Activated B cell treated with CpG ODN at 0.5 μM for 24 hours (primary cell): Measurements from ENCODE around the gene ARL8A. TPM values are rescaled to one million over a fixed set of nuclear protein-coding genes. Genes with fewer than 3 reads are reported as not detected.

Experiments
- ATAC-seq: fragments of 200-7000 bp; cut with Tn5 transposase; one replicate; pipeline ENCODE4 v1.10.0; 2021; ENCODE audit warnings: low read depth, mild to moderate bottlenecking, moderate library complexity
- CTCF ChIA-PET: fragments of 350-600 bp; sonication (Branson Sonifier 250); formaldehyde crosslinking; loops from one replicate; lab custom pipeline; 2021; ENCODE audit warnings: antibody characterized with exemption; lab: Charles Lee
- POLR2A ChIA-PET: fragments of 350-600 bp; sonication (Branson Sonifier 250); formaldehyde crosslinking; loops from one replicate; lab custom pipeline; 2021; ENCODE audit warnings: antibody characterized with exemption; lab: Charles Lee
- DNase-seq: peaks from one replicate; pipeline ENCODE4 v3.0.0; 2022
- H3K27ac Mint-ChIP-seq: one replicate; pipeline ENCODE4 v1.8.0; 2020; ENCODE audit warnings: mixed read lengths
- H3K27me3 Mint-ChIP-seq: one replicate; pipeline ENCODE4 v1.8.0; 2021; ENCODE audit warnings: mixed read lengths
- H3K36me3 Mint-ChIP-seq: one replicate; pipeline ENCODE4 v1.8.0; 2021; ENCODE audit warnings: low read depth, mixed read lengths
- H3K4me1 Mint-ChIP-seq: one replicate; pipeline ENCODE4 v1.8.0; 2021; ENCODE audit warnings: mixed read lengths
- H3K4me3 Mint-ChIP-seq: one replicate; pipeline ENCODE4 v1.8.0; 2020; ENCODE audit warnings: mild to moderate bottlenecking, mixed read lengths
- H3K9me3 Mint-ChIP-seq: one replicate; pipeline ENCODE4 v1.8.0; 2020; ENCODE audit warnings: mixed read lengths
- intact Hi-C: fragments of 100-400 bp; cut with micrococcal nuclease; formaldehyde crosslinking; loops from one replicate; pipeline ENCODE4 v1.15.1; 2024
- total RNA-seq: library from RNA; stranded (reverse); gene quantifications from 2 replicates; pipeline ENCODE4 v1.2.3, GENCODE V29; 2022
- TF ChIP-seq, protein P1 (sequence below): fragments of 200-600 bp; IDR thresholded peaks from one replicate; pipeline ENCODE4 v1.8.0; 2022; ENCODE audit warnings: antibody characterized with exemption, mild to moderate bottlenecking

The ARL8A gene
- total RNA-seq, 1 donor from 2014 or later: 58.0 TPM

DNA sequence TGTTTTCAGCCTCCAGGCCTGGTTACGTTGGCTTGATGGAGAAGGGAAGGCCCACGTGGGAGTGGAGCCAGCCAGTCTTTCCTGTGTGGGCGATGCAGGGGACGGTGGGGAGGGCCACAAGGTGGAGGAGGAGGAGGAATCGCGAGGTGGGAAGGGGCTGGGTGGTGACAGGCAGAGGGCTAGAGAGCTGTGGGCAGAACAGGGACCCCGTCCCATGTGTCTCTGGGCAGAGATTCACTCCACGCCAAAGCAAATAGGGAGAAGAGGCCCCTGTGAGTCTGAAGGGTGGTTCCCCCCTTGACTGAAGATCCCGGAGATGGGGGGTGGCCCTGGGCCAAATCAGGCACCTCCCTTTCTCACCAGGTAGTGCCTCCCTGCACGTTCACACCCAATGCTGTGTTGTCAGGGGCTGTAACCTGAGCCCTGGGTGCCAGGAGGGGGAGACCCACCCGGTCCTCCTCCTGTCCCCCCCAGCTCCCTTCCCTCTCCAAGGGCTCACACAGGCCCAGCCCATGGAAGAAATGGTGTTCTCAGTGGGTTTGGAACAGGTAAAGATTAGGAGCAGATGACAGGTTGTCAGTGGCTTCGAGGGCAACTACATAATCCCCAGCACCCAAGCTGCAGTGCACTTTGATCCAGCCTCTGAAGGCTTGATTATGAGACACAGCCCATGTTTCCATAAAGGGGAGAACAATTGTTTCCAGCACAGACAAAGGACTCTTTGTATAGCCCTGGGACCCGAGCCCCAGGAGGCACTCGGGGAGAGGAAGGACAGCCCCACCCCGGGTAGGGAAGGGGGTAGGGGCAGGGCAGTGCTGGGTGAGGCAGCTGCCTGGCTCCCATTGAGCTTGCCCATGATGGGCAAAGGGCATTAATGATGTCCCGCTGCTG is 59.5 kb downstream of the ARL8A start:
- no peak for DNase-seq
- H3K9me3 Mint-ChIP-seq: no peaks in the 10 kb centered on the region
- H3K27me3 Mint-ChIP-seq: no peaks in the 10 kb centered on the region
- ChIA-PET CTCF (no interaction called here), POLR2A (no interaction called here)
- no peak for ATAC-seq
- H3K36me3 Mint-ChIP-seq: no peaks in the 10 kb centered on the region
- no peak overlapping the region for H3K27ac Mint-ChIP-seq
- no peaks in the 10 kb centered on the region for H3K4me1 Mint-ChIP-seq
- TF ChIP-seq, protein P1, sequence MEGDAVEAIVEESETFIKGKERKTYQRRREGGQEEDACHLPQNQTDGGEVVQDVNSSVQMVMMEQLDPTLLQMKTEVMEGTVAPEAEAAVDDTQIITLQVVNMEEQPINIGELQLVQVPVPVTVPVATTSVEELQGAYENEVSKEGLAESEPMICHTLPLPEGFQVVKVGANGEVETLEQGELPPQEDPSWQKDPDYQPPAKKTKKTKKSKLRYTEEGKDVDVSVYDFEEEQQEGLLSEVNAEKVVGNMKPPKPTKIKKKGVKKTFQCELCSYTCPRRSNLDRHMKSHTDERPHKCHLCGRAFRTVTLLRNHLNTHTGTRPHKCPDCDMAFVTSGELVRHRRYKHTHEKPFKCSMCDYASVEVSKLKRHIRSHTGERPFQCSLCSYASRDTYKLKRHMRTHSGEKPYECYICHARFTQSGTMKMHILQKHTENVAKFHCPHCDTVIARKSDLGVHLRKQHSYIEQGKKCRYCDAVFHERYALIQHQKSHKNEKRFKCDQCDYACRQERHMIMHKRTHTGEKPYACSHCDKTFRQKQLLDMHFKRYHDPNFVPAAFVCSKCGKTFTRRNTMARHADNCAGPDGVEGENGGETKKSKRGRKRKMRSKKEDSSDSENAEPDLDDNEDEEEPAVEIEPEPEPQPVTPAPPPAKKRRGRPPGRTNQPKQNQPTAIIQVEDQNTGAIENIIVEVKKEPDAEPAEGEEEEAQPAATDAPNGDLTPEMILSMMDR: no peak
- intact Hi-C loops: no loop called here
- H3K4me3 Mint-ChIP-seq: no peak overlapping the region

Other genes with a start within 250 kb of the ARL8A start
- gene LMOD1, start 198.2 kb downstream of the ARL8A start, total RNA-seq: not detected in 2 replicates
- gene TIMM17A, start 189.2 kb downstream of the ARL8A start, total RNA-seq: 50.4 and 51.3 TPM in 2 replicates
- gene RNPEP, start 162.1 kb downstream of the ARL8A start, total RNA-seq: 37.3 and 38.3 TPM in 2 replicates
- 4.8 and 6.2 TPM in 2 replicates for gene ELF3, start 134.2 kb downstream of the ARL8A start, total RNA-seq
- not detected in 2 replicates for gene GPR37L1, start 21.8 kb downstream of the ARL8A start, total RNA-seq
- 29.4 and 31.0 TPM in 2 replicates for gene PTPN7, start 15.9 kb upstream of the ARL8A start, total RNA-seq
- not detected in 2 replicates for gene LGR6, start 49.1 kb upstream of the ARL8A start, total RNA-seq
- gene UBE2T, start 197.2 kb upstream of the ARL8A start, total RNA-seq: 7.4 and 8.6 TPM in 2 replicates
- 22.4 and 25.7 TPM in 2 replicates for gene PPP1R12B, start 204.0 kb upstream of the ARL8A start, total RNA-seq